Measurements from ENCODE around the gene RNF169.

DNA sequence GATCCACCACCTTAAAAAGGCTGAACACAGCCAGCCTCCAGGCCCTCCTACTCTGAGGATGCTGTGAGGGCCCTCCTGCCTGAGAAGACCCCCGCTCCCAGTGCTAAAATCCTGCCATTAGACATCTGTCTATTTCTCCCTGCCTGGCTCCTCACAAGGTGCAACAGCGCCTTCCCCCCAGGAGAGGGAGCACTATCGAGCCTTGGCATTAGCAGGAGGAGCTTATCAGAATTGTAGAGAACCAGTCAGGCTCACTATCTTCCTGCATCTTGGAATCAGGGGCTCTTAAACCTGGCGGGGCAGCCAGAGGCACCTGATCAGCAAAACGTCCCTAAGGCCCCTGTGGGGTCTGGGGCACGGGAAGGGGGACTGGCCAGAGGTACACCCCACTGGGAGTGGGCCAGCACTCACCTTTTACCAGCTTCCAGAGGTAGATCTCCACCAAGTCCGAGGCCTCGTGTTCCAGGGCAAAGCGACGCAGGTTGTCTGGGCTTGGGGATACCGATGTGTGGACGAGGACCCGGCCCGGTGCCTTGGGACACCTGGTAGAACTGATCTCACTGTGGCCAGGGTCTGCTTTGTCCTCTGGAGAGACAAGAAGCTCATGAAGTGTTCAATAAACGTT, 46.2 kb upstream of the RNF169 start:
- TF ChIP-seq CTCF (IDR thresholded peaks at IDR 0.05) (peak; percentile 95), ZFX (IDR thresholded peaks at IDR 0.05; ENCODE audit: borderline replicate concordance) (no peak)
